ENCODE measurements around the gene PPP1R1A. TPM values are rescaled to one million over a fixed set of nuclear protein-coding genes. Genes with fewer than 3 reads are reported as not detected.

The PPP1R1A gene
- total RNA-seq, 1 donor from 2014 or later: not detected

GRCh38 chr12:54569995-54570528 is 18.4 kb downstream of the PPP1R1A start:
- Histone ChIP-seq H3K4me3 (no peak overlapping the region), H3K27me3 (no peaks in the 10 kb centered on the region), H3K27ac (no peak overlapping the region), H3K9me3 (no peaks in the 10 kb centered on the region), H3K4me1 (no peaks in the 10 kb centered on the region), H3K36me3 (no peaks in the 10 kb centered on the region)
- intact Hi-C loops (cut with DNase I): no loop called here
- TF ChIP-seq CTCF (IDR thresholded peaks at IDR 0.05): no peak
- no peak for DNase-seq
- no peak for ATAC-seq

- DNase-seq (no peak), ATAC-seq (no peak)
- H3K4me3 ChIP-seq: no peak overlapping the region
- no peaks in the 10 kb centered on the region for H3K36me3 ChIP-seq
- intact Hi-C loops (cut with DNase I): no loop called here
- no peaks in the 10 kb centered on the region for H3K9me3 ChIP-seq
- no peaks in the 10 kb centered on the region for H3K4me1 ChIP-seq
- no peak overlapping the region for H3K27ac ChIP-seq
- no peak for TF ChIP-seq CTCF (IDR thresholded peaks at IDR 0.05)
- H3K27me3 ChIP-seq: no peaks in the 10 kb centered on the region
Measured at GRCh38 chr12:54569072-54569471, 19.4 kb downstream of the PPP1R1A start.

- DNase-seq (no peak), ATAC-seq (no peak)
- Histone ChIP-seq H3K9me3 (no peaks in the 10 kb centered on the region), H3K4me1 (no peaks in the 10 kb centered on the region), H3K27ac (no peak overlapping the region), H3K36me3 (no peaks in the 10 kb centered on the region), H3K4me3 (no peak overlapping the region), H3K27me3 (no peaks in the 10 kb centered on the region)
- intact Hi-C loops (cut with DNase I): no loop called here
- no peak for TF ChIP-seq CTCF (IDR thresholded peaks at IDR 0.05)
Measured at GRCh38 chr12:54566792-54567191, 21.7 kb downstream of the PPP1R1A start.

- Histone ChIP-seq H3K27ac (no peak overlapping the region), H3K27me3 (no peaks in the 10 kb centered on the region), H3K4me3 (no peak overlapping the region), H3K9me3 (no peaks in the 10 kb centered on the region), H3K4me1 (peaks cover 1% of the 10 kb centered on the region), H3K36me3 (no peaks in the 10 kb centered on the region)
- intact Hi-C loops (cut with DNase I): no loop called here
- ATAC-seq (no peak), DNase-seq (no peak)
- TF ChIP-seq CTCF (IDR thresholded peaks at IDR 0.05): no peak
Measured at GRCh38 chr12:54565986-54566544, 22.4 kb downstream of the PPP1R1A start.

- ATAC-seq (no peak), DNase-seq (no peak)
- no peak for TF ChIP-seq CTCF (IDR thresholded peaks at IDR 0.05)
- H3K27ac ChIP-seq: no peak overlapping the region
- H3K4me3 ChIP-seq: no peak overlapping the region
- H3K9me3 ChIP-seq: no peaks in the 10 kb centered on the region
- H3K27me3 ChIP-seq: no peaks in the 10 kb centered on the region
- no peaks in the 10 kb centered on the region for H3K36me3 ChIP-seq
- peaks cover 6% of the 10 kb centered on the region for H3K4me1 ChIP-seq
- intact Hi-C loops (cut with DNase I): no loop called here
Measured at GRCh38 chr12:54565310-54565985, 23.0 kb downstream of the PPP1R1A start.

All from upper lobe of right lung (tissue), 1 donor.